Esophagus muscularis mucosa (tissue), 4 donors: Measurements from ENCODE around the gene C4orf17. TPM values are rescaled to one million over a fixed set of nuclear protein-coding genes. Genes with fewer than 3 reads are reported as not detected.
"Not testable (repeated sequence)": the region's sequence is repeated elsewhere in the genome, so short reads cannot be mapped to it uniquely, and the experiment has no call there.

ENCODE experiments used
- DNase-seq: peaks from one replicate; pipeline ENCODE4 v3.0.0-alpha.2; 2017; ENCODE audit errors: extremely low spot score
- H3K27ac ChIP-seq, 4 donors: fragments of 200-600 bp; sonication (generic); replicated peaks in 1 of 4; 1 replicate in 3 of 4; 2 replicates in 1 of 4; pipeline ENCODE4 v1.5.1; 2016 to 2019; ENCODE audit warnings: mild to moderate bottlenecking in 1 of 4
- H3K27me3 ChIP-seq, 4 donors: fragments of 200-600 bp; sonication (generic); one replicate each; pipeline versions ENCODE4 v1.5.1 to v1.6.0; 2016 to 2019
- H3K36me3 ChIP-seq, 4 donors: fragments of 200-600 bp; sonication (generic); one replicate each; pipeline ENCODE4 v1.5.1; 2016 to 2019
- H3K4me1 ChIP-seq, 4 donors: fragments of 200-600 bp; sonication (generic); one replicate each; pipeline ENCODE4 v1.5.1; 2016 to 2019
- H3K4me3 ChIP-seq, 4 donors: fragments of 200-600 bp; sonication (generic); 1 replicate in 2 of 4; 2 replicates in 2 of 4; pipeline ENCODE4 v1.5.1; 2016 to 2019; ENCODE audit warnings: mild to moderate bottlenecking in 4 of 4, moderate library complexity in 1 of 4
- H3K9me3 ChIP-seq, 4 donors: fragments of 200-600 bp; sonication (generic); 1 replicate in 3 of 4; 2 replicates in 1 of 4; pipeline ENCODE4 v1.5.1; 2016 to 2019
- CTCF ChIP-seq, 3 experiments: fragments of 200-600 bp in 2 of 3; fragments of 450-650 bp in 1 of 3; sonication (generic) in 2 of 3; IDR thresholded peaks; one replicate each; pipeline ENCODE4 v1.5.1; 2017 to 2019; ENCODE audit warnings: antibody characterized with exemption in 3 of 3, mild to moderate bottlenecking in 2 of 3, moderate library complexity in 1 of 3
- EP300 ChIP-seq: sonication (generic); formaldehyde crosslinking; IDR thresholded peaks from one replicate; pipeline ENCODE4 v1.6.1; 2017; ENCODE audit warnings: antibody characterized with exemption
- POLR2A ChIP-seq: fragments of 450-650 bp; IDR thresholded peaks from one replicate; pipeline ENCODE4 v1.6.1; 2017; ENCODE audit warnings: antibody characterized with exemption, moderate library complexity, mild to moderate bottlenecking, low read depth
- POLR2AphosphoS5 ChIP-seq, 2 donors: sonication (generic); formaldehyde crosslinking; IDR thresholded peaks; one replicate each; pipeline ENCODE4 v1.6.1; 2017; ENCODE audit warnings: antibody characterized with exemption in 2 of 2
- WGBS: methylation state at CpG from one replicate; pipeline ENCODE4 v1.1.5; 2018; 5-methylcytosine and 5-hydroxymethylcytosine counted together
- intact Hi-C: fragments of 100-400 bp; cut with DNase I; formaldehyde crosslinking; loops from one replicate; pipeline ENCODE4 v1.15.1; 2023
- total RNA-seq, 4 donors: library from RNA; depleted of rRNA; stranded (reverse); fragments of >200 nt; gene quantifications; one replicate each; pipeline versions ENCODE4 v1.1.0 to v1.2.1, GENCODE V29; 2016

Gene C4orf17
- total RNA-seq, 4 donors from 2014 or later: not detected

- peaks cover 4 to 34% (median 26%) of the 10 kb centered on the region in 4 donors for H3K9me3 ChIP-seq
- H3K4me3 ChIP-seq: no peak overlapping the region
- no peaks in the 10 kb centered on the region for H3K36me3 ChIP-seq
- WGBS: 100% methylated on average over 1 of the region's 1 CpG
- no peaks in the 10 kb centered on the region for H3K4me1 ChIP-seq
- no peak for DNase-seq
- intact Hi-C loops: no loop called here
- H3K27me3 ChIP-seq: no peaks in the 10 kb centered on the region
- TF ChIP-seq CTCF (IDR thresholded peaks at IDR 0.05): no peak
- no peak overlapping the region for H3K27ac ChIP-seq
Measured at GRCh38 chr4:99485212-99485611, 25.6 kb upstream of the C4orf17 start.

- intact Hi-C loops, H3K4me3 ChIP-seq, H3K27me3 ChIP-seq, H3K36me3 ChIP-seq, DNase-seq, H3K4me1 ChIP-seq, H3K27ac ChIP-seq: not testable (repeated sequence)
- peaks cover 4 to 34% (median 26%) of the 10 kb centered on the region in 4 donors for H3K9me3 ChIP-seq
- WGBS: 69% methylated on average over 3 of the region's 3 CpGs
Measured at GRCh38 chr4:99486648-99487047, 24.2 kb upstream of the C4orf17 start.

GRCh38 chr4:99490286-99490685 is 20.5 kb upstream of the C4orf17 start:
- 77% methylated on average over 4 of the region's 4 CpGs for WGBS
- H3K27ac ChIP-seq: no peak overlapping the region
- H3K4me3 ChIP-seq: no peak overlapping the region
- H3K9me3 ChIP-seq: peaks cover 4 to 34% (median 26%) of the 10 kb centered on the region in 4 donors
- intact Hi-C loops: no loop called here
- TF ChIP-seq POLR2AphosphoS5 (IDR thresholded peaks at IDR 0.05): no peak
- no peak for TF ChIP-seq EP300
- TF ChIP-seq CTCF (IDR thresholded peaks at IDR 0.05): no peak
- no peak for TF ChIP-seq POLR2A
- no peaks in the 10 kb centered on the region for H3K4me1 ChIP-seq
- no peak for DNase-seq
- H3K27me3 ChIP-seq: no peaks in the 10 kb centered on the region
- no peaks in the 10 kb centered on the region for H3K36me3 ChIP-seq

- H3K27ac ChIP-seq: no peak overlapping the region
- TF ChIP-seq POLR2A: no peak
- no peak for TF ChIP-seq POLR2AphosphoS5 (IDR thresholded peaks at IDR 0.05)
- TF ChIP-seq CTCF (IDR thresholded peaks at IDR 0.05): no peak
- no peak for TF ChIP-seq EP300
- no peak for DNase-seq
- intact Hi-C loops: no loop called here
- WGBS: 85% methylated on average over 3 of the region's 3 CpGs
- no peaks in the 10 kb centered on the region for H3K27me3 ChIP-seq
- H3K36me3 ChIP-seq: no peaks in the 10 kb centered on the region
- no peaks in the 10 kb centered on the region for H3K4me1 ChIP-seq
- peaks cover 0 to 4% (median 0%) of the 10 kb centered on the region in 4 donors for H3K9me3 ChIP-seq
- H3K4me3 ChIP-seq: no peak overlapping the region
Measured at GRCh38 chr4:99504804-99505502, 5.9 kb upstream of the C4orf17 start.

GRCh38 chr4:99506781-99507180 is 4.0 kb upstream of the C4orf17 start:
- no peak overlapping the region for H3K27ac ChIP-seq
- no peaks in the 10 kb centered on the region for H3K36me3 ChIP-seq
- no peak overlapping the region for H3K4me3 ChIP-seq
- TF ChIP-seq POLR2A (no peak), EP300 (no peak), CTCF (IDR thresholded peaks at IDR 0.05) (no peak), POLR2AphosphoS5 (IDR thresholded peaks at IDR 0.05) (no peak)
- H3K9me3 ChIP-seq: peaks cover 0 to 4% (median 0%) of the 10 kb centered on the region in 4 donors
- intact Hi-C loops: no loop called here
- DNase-seq: no peak
- WGBS: 46% methylated on average over 2 of the region's 2 CpGs
- H3K27me3 ChIP-seq: no peaks in the 10 kb centered on the region
- H3K4me1 ChIP-seq: no peaks in the 10 kb centered on the region
